HepG2 (cell line): Measurements from ENCODE around the gene ARHGAP22. TPM values are rescaled to one million over a fixed set of nuclear protein-coding genes. Genes with fewer than 3 reads are reported as not detected.

ENCODE experiments used
- ATAC-seq: fragments of 200-7000 bp; cut with Tn5 transposase; 3 replicates; pipeline ENCODE4 v1.9.1; 2020; ENCODE audit warnings: mild to moderate bottlenecking, moderate library complexity
- BruUV-seq: library from RNA; stranded (reverse); fragments of 400-500 nt; replicated peaks from 2 replicates; lab custom pipeline; 2021; lab: Mats Ljungman, UMichigan
- CTCF ChIA-PET: fragments of 300-600 bp; formaldehyde crosslinking; extraction: SDS; loops from one replicate; lab custom pipeline; 2021; ENCODE audit warnings: low total read pairs, inconsistent platforms, low intra/inter-chr PET ratio; lab: Yijun Ruan, JAX
- POLR2A ChIA-PET: fragments of 350-600 bp; sonication (Branson Sonifier 250); formaldehyde crosslinking; loops from one replicate; lab custom pipeline; 2020; ENCODE audit warnings: antibody characterized with exemption, inconsistent platforms; lab: Yijun Ruan, JAX
- DNase-seq: peaks from one replicate; pipeline ENCODE4 v3.0.0-alpha.2; 2015; ENCODE audit warnings: low spot score
- FAIRE-seq: peaks from 3 replicates; lab custom pipeline; 2011; peaks lifted over from hg19 to GRCh38; lab: Jason Lieb, UNC
- H2AFZ ChIP-seq: one replicate; pipeline ENCODE4 v1.6.1; 2011; ENCODE audit warnings: low read length, inconsistent platforms
- H3K27ac ChIP-seq: fragments of 300-600 bp; 3 replicates; pipeline ENCODE4 v1.8.0; 2011; ENCODE audit warnings: mixed run types, mild to moderate bottlenecking, mixed read lengths, low read length, inconsistent platforms; ENCODE audit not compliant: insufficient read depth; ENCODE audit errors: extremely low read length
- H3K27me3 ChIP-seq, 2 experiments: fragments of 200-600 bp in 1 of 2; 2 replicates in 1 of 2; 3 replicates in 1 of 2; pipeline versions ENCODE4 v1.6.0 to v1.8.0; 2011; ENCODE audit warnings: low read length in 2 of 2, mild to moderate bottlenecking in 2 of 2, moderate library complexity in 2 of 2, inconsistent platforms in 1 of 2; ENCODE audit not compliant: insufficient read depth in 2 of 2, control insufficient read depth in 1 of 2
- H3K36me3 ChIP-seq, 2 experiments: fragments of 200-600 bp in 1 of 2; replicated peaks in 1 of 2; 2 replicates in 1 of 2; 3 replicates in 1 of 2; pipeline versions ENCODE4 v1.5.1 to v1.8.0; 2011; ENCODE audit warnings: low read length in 2 of 2, inconsistent platforms in 1 of 2; ENCODE audit not compliant: insufficient read depth in 2 of 2, control insufficient read depth in 1 of 2
- H3K4me1 ChIP-seq: 2 replicates; pipeline ENCODE4 v1.5.1; 2012; ENCODE audit warnings: low read length, inconsistent platforms; ENCODE audit not compliant: insufficient read depth
- H3K4me2 ChIP-seq: 2 replicates; pipeline ENCODE4 v1.6.0; 2011; ENCODE audit warnings: low read depth, low read length, inconsistent platforms
- H3K4me3 ChIP-seq, 3 experiments: fragments of 200-600 bp in 1 of 3; sonication (generic), shearing (Covaris generic) in 1 of 3; replicated peaks in 1 of 3; 2 replicates each; pipeline ENCODE4 v1.5.1; 2011 to 2016; ENCODE audit warnings: low read length in 3 of 3, inconsistent platforms in 2 of 3, low read depth in 2 of 3, mild to moderate bottlenecking in 2 of 3, control low read depth in 1 of 3, mixed read lengths in 1 of 3; ENCODE audit not compliant: insufficient read depth in 1 of 3
- H3K79me2 ChIP-seq: one replicate; pipeline ENCODE4 v1.6.1; 2011; ENCODE audit warnings: low read length, inconsistent platforms; ENCODE audit not compliant: insufficient read depth
- H3K9ac ChIP-seq: 2 replicates; pipeline ENCODE4 v1.6.0; 2011; ENCODE audit warnings: mild to moderate bottlenecking, low read depth, low read length, inconsistent platforms; ENCODE audit not compliant: insufficient read depth
- H3K9me3 ChIP-seq: 2 replicates; pipeline ENCODE4 v1.5.1; 2012; ENCODE audit warnings: mild to moderate bottlenecking, low read length
- H4K20me1 ChIP-seq: 2 replicates; pipeline ENCODE4 v1.6.0; 2011; ENCODE audit warnings: inconsistent platforms, mild to moderate bottlenecking, low read length, moderate library complexity; ENCODE audit not compliant: insufficient read depth
- KAT8 ChIP-seq: IDR thresholded peaks from 2 replicates; pipeline ENCODE4 v1.6.1; 2016; ENCODE audit warnings: missing genetic modification reagents, missing compliant biosample characterization
- ZNF3 ChIP-seq: IDR thresholded peaks from 2 replicates; pipeline ENCODE4 v1.7.0; 2017; ENCODE audit warnings: inconsistent platforms
- ZNF761 ChIP-seq: sonication (generic); formaldehyde crosslinking; conservative IDR thresholded peaks from 2 replicates; pipeline ENCODE4 v1.4.0; 2020; ENCODE audit warnings: mild to moderate bottlenecking, missing genetic modification reagents
- WGBS: methylation state at CpG from one replicate; pipeline ENCODE4 v1.1.6; 2017; ENCODE audit warnings: low lambda C conversion rate; 5-methylcytosine and 5-hydroxymethylcytosine counted together
- in situ Hi-C: cut with HindIII; loops from 2 replicates; pipeline ENCODE4 v1.10.0; 2017; ENCODE audit warnings: low pct_unique_long_range_greater_than_20kb; ENCODE audit not compliant: extremely low pct_ligation_motif_present
- intact Hi-C: fragments of 100-400 bp; cut with micrococcal nuclease; formaldehyde crosslinking; loops from one replicate; pipeline ENCODE4 v1.10.0; 2022; ENCODE audit not compliant: unreplicated experiment
- polyA plus RNA-seq, 8 experiments: library from polyadenylated mRNA; depleted of rRNA in 3 of 8; stranded (reverse) in 7 of 8; unstranded in 1 of 8; fragments of >200 nt; fragmentation: Illumina TruSeq in 4 of 8; extraction: Trizol in 4 of 8; gene quantifications; 2 replicates each; pipeline versions ENCODE4 v1.2.1 to v1.2.3, GENCODE V29; 2011 to 2016; ENCODE audit warnings: low read depth in 4 of 8, missing spikeins in 1 of 8, mixed read lengths in 1 of 8; ENCODE audit not compliant: insufficient read depth in 1 of 8
- total RNA-seq, 5 experiments: library from RNA; depleted of rRNA; stranded (reverse); fragments of >200 nt; fragmentation: Illumina TruSeq; extraction: Trizol; gene quantifications; 2 replicates each; pipeline ENCODE4 v1.2.3, GENCODE V29; 2016; ENCODE audit warnings: low read depth in 1 of 5
- TF ChIP-seq, protein P1 (sequence below): fragments of 450-650 bp; IDR thresholded peaks from 2 replicates; pipeline ENCODE4 v1.6.1; 2016
- TF ChIP-seq, protein P2 (sequence below): sonication (generic); formaldehyde crosslinking; IDR thresholded peaks from 2 replicates; pipeline ENCODE4 v1.5.0; 2020; ENCODE audit warnings: mild to moderate bottlenecking, missing genetic modification reagents

Gene ARHGAP22
- total and polyA plus RNA-seq, 2 of the 13 experiments (the other 11 are each of a cell fraction or from before 2014, with no cell fraction given) = 0.08 to 0.38 TPM

DNA sequence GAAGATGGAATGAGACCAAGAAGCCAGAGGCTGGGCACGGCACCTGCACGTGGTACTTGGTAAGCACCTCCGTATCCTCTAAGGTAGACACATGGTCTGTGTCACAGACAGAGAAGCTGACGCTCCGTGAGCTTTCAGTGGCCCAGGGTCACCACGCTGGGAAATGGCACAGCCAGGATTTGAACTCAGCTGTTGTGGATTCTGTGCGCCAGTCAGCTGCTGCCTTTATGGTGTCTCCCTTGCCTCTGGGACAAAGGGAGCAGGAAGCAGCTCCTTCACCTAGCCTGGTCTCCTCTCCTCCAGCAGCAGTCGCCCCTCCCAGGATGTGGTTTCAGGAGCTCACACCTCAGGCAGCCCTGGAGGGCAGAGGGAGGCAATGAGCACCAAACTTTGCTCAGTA lies 110.8 kb downstream of the ARHGAP22 start:
- DNase-seq = no peak
- Histone ChIP-seq H2AFZ (no peak overlapping the region), H3K9ac (no peak overlapping the region), H3K27ac (no peak overlapping the region)
- CTCF ChIA-PET = no interaction called here
- no peak for TF ChIP-seq ZNF761 (CRISPR knock-in tag)
- TF ChIP-seq, protein P1, sequence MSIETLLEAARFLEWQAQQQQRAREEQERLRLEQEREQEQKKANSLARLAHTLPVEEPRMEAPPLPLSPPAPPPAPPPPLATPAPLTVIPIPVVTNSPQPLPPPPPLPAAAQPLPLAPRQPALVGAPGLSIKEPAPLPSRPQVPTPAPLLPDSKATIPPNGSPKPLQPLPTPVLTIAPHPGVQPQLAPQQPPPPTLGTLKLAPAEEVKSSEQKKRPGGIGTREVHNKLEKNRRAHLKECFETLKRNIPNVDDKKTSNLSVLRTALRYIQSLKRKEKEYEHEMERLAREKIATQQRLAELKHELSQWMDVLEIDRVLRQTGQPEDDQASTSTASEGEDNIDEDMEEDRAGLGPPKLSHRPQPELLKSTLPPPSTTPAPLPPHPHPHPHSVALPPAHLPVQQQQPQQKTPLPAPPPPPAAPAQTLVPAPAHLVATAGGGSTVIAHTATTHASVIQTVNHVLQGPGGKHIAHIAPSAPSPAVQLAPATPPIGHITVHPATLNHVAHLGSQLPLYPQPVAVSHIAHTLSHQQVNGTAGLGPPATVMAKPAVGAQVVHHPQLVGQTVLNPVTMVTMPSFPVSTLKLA = peak; percentile 86
- TF ChIP-seq, all 625 proteins: peak for 1
- Histone ChIP-seq H3K36me3 (no peaks in the 10 kb centered on the region), H3K9me3 (no peaks in the 10 kb centered on the region), H3K4me1 (no peaks in the 10 kb centered on the region), H3K4me2 (no peak overlapping the region), H4K20me1 (no peaks in the 10 kb centered on the region), H3K27me3 (peaks cover 2 to 13% of the 10 kb centered on the region in 2 experiments; a peak in 1 of 5 replicates), H3K79me2 (no peaks in the 10 kb centered on the region), H3K4me3 (no peak overlapping the region)
- BruUV-seq = no TSS peak
- in situ Hi-C loops (no loop called here), intact Hi-C loops (no loop called here)
- POLR2A ChIA-PET = no interaction called here
- FAIRE-seq (no peak), ATAC-seq (no peak)
- 72% methylated on average over 7 of the region's 8 CpGs for WGBS

DNA sequence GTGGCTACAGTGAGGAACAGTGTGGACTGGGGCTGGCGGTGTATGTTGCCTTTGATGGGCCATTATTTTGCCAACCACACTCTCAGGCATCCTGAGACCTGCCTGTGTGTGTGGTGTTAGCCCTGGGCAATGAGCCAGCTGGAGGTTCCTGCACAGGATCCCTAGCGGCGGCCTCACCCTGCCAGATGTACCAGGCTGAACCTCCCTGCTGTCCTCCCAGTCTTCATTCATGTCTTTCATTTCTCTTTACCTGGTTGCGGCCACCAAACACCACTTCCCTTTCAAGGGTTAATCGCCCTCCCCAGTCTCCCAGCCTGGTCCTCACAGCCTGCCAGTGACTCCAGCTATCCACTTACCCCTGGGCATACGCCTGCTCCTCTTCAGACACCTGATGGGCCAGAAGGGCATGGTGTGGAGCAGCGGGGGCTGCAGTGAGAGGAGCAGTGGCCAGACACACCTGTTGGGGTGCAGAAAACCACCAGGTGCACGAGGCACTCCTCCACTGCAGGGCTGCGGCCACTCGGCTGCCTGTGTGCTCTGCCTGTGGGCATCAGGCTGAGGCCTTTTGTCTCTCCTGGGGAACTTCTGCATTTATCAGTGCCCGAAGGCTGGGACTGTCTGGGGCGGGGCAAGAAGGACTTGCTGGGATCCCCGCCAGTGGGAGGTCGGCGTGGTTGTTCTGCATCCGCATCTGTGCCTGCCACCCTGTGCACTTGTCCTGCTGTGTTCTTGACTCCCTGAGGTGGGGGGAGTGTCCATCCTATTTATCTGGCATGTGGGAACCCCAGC lies 111.6 kb downstream of the ARHGAP22 start:
- ATAC-seq = no peak
- WGBS = 46% methylated on average over 9 of the region's 16 CpGs

More for the DNA sequence above, 111.6 kb downstream of the ARHGAP22 start:
- Histone ChIP-seq H3K79me2 (no peaks in the 10 kb centered on the region), H4K20me1 (no peaks in the 10 kb centered on the region), H3K36me3 (no peaks in the 10 kb centered on the region), H3K27me3 (peaks cover 2 to 10% of the 10 kb centered on the region in 2 experiments; a peak in 1 of 5 replicates), H3K4me2 (no peak overlapping the region), H3K9me3 (no peaks in the 10 kb centered on the region), H3K9ac (no peak overlapping the region), H3K4me3 (no peak overlapping the region), H3K27ac (no peak overlapping the region), H3K4me1 (no peaks in the 10 kb centered on the region), H2AFZ (no peak overlapping the region)
- in situ Hi-C loops (no loop called here), intact Hi-C loops (no loop called here)
- TF ChIP-seq ZNF3 = no peak
- TF ChIP-seq KAT8 = no peak
- TF ChIP-seq, protein P2, sequence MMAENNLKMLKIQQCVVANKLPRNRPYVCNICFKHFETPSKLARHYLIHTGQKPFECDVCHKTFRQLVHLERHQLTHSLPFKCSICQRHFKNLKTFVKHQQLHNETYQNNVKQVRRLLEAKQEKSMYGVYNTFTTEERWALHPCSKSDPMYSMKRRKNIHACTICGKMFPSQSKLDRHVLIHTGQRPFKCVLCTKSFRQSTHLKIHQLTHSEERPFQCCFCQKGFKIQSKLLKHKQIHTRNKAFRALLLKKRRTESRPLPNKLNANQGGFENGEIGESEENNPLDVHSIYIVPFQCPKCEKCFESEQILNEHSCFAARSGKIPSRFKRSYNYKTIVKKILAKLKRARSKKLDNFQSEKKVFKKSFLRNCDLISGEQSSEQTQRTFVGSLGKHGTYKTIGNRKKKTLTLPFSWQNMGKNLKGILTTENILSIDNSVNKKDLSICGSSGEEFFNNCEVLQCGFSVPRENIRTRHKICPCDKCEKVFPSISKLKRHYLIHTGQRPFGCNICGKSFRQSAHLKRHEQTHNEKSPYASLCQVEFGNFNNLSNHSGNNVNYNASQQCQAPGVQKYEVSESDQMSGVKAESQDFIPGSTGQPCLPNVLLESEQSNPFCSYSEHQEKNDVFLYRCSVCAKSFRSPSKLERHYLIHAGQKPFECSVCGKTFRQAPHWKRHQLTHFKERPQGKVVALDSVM (CRISPR knock-in tag) = no peak
- BruUV-seq = no TSS peak
- ChIA-PET POLR2A (no interaction called here), CTCF (no interaction called here)
- DNase-seq = no peak
- FAIRE-seq = no peak
